Nephron (organoid): Measurements from ENCODE around the gene WDR74.

Source experiments
- H3K27ac Mint-ChIP-seq, 3 experiments: 2 replicates each; pipeline ENCODE4 v1.8.0; 2020; ENCODE audit warnings: mixed read lengths in 3 of 3, mild to moderate bottlenecking in 2 of 3, moderate library complexity in 1 of 3
- H3K27me3 Mint-ChIP-seq: 2 replicates; pipeline ENCODE4 v1.8.0; 2021; ENCODE audit warnings: low read depth, mild to moderate bottlenecking, moderate library complexity, mixed read lengths
- H3K36me3 Mint-ChIP-seq: 2 replicates; pipeline ENCODE4 v1.8.0; 2020; ENCODE audit warnings: low read depth, mixed read lengths
- H3K4me1 Mint-ChIP-seq: 2 replicates; pipeline ENCODE4 v1.8.0; 2020; ENCODE audit warnings: mixed read lengths
- H3K4me3 Mint-ChIP-seq, 3 experiments: 2 replicates each; pipeline ENCODE4 v1.8.0; 2020; ENCODE audit warnings: mild to moderate bottlenecking in 3 of 3, mixed read lengths in 3 of 3, moderate library complexity in 2 of 3
- H3K9me3 Mint-ChIP-seq: 2 replicates; pipeline ENCODE4 v1.8.0; 2020; ENCODE audit warnings: mixed read lengths
- CTCF ChIP-seq, 3 experiments: fragments of 200-600 bp; sonication (generic); IDR thresholded peaks; one replicate each; pipeline ENCODE4 v1.5.0; 2021; ENCODE audit warnings: antibody characterized with exemption in 3 of 3; ENCODE audit not compliant: unreplicated experiment in 3 of 3

The WDR74 gene

GRCh38 chr11:62852523-62853188 lies 13.3 kb upstream of the WDR74 start:
- Mint-ChIP-seq H3K36me3 (peaks cover 41% of the 10 kb centered on the region), H3K4me3 (peak overlapping the region; percentile 6 to 96 (median 96)), H3K9me3 (no peaks in the 10 kb centered on the region), H3K4me1 (peaks cover 46% of the 10 kb centered on the region), H3K27ac (peak overlapping the region in 2 of 3 experiments; percentile 9 to 27), H3K27me3 (no peaks in the 10 kb centered on the region)
- no peak for TF ChIP-seq CTCF (IDR thresholded peaks at IDR 0.05; ENCODE audit: unreplicated experiment in 3 of 3)

GRCh38 chr11:62851807-62852522 lies 12.6 kb upstream of the WDR74 start:
- peaks cover 43% of the 10 kb centered on the region for H3K4me1 Mint-ChIP-seq
- peaks cover 41% of the 10 kb centered on the region for H3K36me3 Mint-ChIP-seq
- H3K27me3 Mint-ChIP-seq = no peaks in the 10 kb centered on the region
- H3K9me3 Mint-ChIP-seq = no peaks in the 10 kb centered on the region
- peak overlapping the region; percentile 38 to 76 (median 62) for H3K4me3 Mint-ChIP-seq
- no peak for TF ChIP-seq CTCF (IDR thresholded peaks at IDR 0.05; ENCODE audit: unreplicated experiment in 3 of 3)
- H3K27ac Mint-ChIP-seq = peak overlapping the region in 1 of 3 experiments; percentile 42

GRCh38 chr11:62850911-62851806 lies 11.8 kb upstream of the WDR74 start:
- Mint-ChIP-seq H3K4me1 (peaks cover 40% of the 10 kb centered on the region), H3K9me3 (no peaks in the 10 kb centered on the region), H3K4me3 (peak overlapping the region; percentile 38 to 76 (median 62)), H3K36me3 (peaks cover 41% of the 10 kb centered on the region), H3K27ac (peak overlapping the region in 1 of 3 experiments; percentile 42), H3K27me3 (no peaks in the 10 kb centered on the region)
- no peak for TF ChIP-seq CTCF (IDR thresholded peaks at IDR 0.05; ENCODE audit: unreplicated experiment in 3 of 3)

GRCh38 chr11:62847767-62848314 lies 8.5 kb upstream of the WDR74 start:
- no peaks in the 10 kb centered on the region for H3K9me3 Mint-ChIP-seq
- peaks cover 12% of the 10 kb centered on the region for H3K36me3 Mint-ChIP-seq
- no peaks in the 10 kb centered on the region for H3K27me3 Mint-ChIP-seq
- TF ChIP-seq CTCF (IDR thresholded peaks at IDR 0.05; ENCODE audit: unreplicated experiment in 3 of 3) = no peak
- H3K4me3 Mint-ChIP-seq = no peak overlapping the region
- H3K27ac Mint-ChIP-seq = peak overlapping the region in 1 of 3 experiments; percentile 50
- H3K4me1 Mint-ChIP-seq = peaks cover 9% of the 10 kb centered on the region

- Mint-ChIP-seq H3K27me3 (no peaks in the 10 kb centered on the region), H3K4me3 (no peak overlapping the region), H3K4me1 (no peaks in the 10 kb centered on the region), H3K36me3 (no peaks in the 10 kb centered on the region), H3K27ac (no peak overlapping the region), H3K9me3 (no peaks in the 10 kb centered on the region)
- no peak for TF ChIP-seq CTCF (IDR thresholded peaks at IDR 0.05; ENCODE audit: unreplicated experiment in 3 of 3)
Observed at GRCh38 chr11:62846177-62846576, 6.8 kb upstream of the WDR74 start.
